Urinary bladder (tissue), 4 donors: Measurements from ENCODE around the gene PCSK6. TPM values are rescaled to one million over a fixed set of nuclear protein-coding genes. Genes with fewer than 3 reads are reported as not detected.

Experiments used
- DNase-seq: peaks from one replicate; pipeline ENCODE4 v3.0.0-alpha.2; 2015; ENCODE audit errors: extremely low spot score
- H3K27ac ChIP-seq: one replicate; pipeline ENCODE4 v1.5.1; 2013; ENCODE audit warnings: low read depth, mild to moderate bottlenecking, moderate library complexity
- H3K36me3 ChIP-seq: one replicate; pipeline ENCODE4 v1.6.1; 2013; ENCODE audit warnings: mild to moderate bottlenecking, moderate library complexity; ENCODE audit not compliant: insufficient read depth
- H3K4me1 ChIP-seq: one replicate; pipeline ENCODE4 v1.6.1; 2013; ENCODE audit warnings: mild to moderate bottlenecking, moderate library complexity; ENCODE audit not compliant: insufficient read depth
- H3K4me3 ChIP-seq: one replicate; pipeline ENCODE4 v1.5.1; 2013; ENCODE audit warnings: low read depth, low read length
- WGBS: extraction: QIAGEN DNeasy Blood & Tissue Kit; methylation state at CpG from one replicate; pipeline ENCODE4 v1.1.7; 2013; 5-methylcytosine and 5-hydroxymethylcytosine counted together
- polyA plus RNA-seq: library from polyadenylated mRNA; stranded (reverse); fragments of 200-250 nt; gene quantifications from one replicate; pipeline ENCODE4 v1.2.3, GENCODE V29; 2013
- total RNA-seq: library from RNA; depleted of rRNA; stranded (reverse); fragments of >200 nt; gene quantifications from one replicate; pipeline ENCODE4 v1.2.3, GENCODE V29; 2014
- donor health status: healthy with polysubstance abuse.
- donor health status: healthy.

Gene PCSK6
- total and polyA plus RNA-seq, 2 donors: 2.5 to 14.1 TPM

- Histone ChIP-seq H3K36me3 (no peaks in the 10 kb centered on the region), H3K4me1 (no peaks in the 10 kb centered on the region), H3K27ac (no peak overlapping the region), H3K4me3 (no peak overlapping the region)
- 84% methylated on average over 9 of the region's 9 CpGs for WGBS
- DNase-seq: no peak
These were observed 159.6 kb downstream of the PCSK6 start for GRCh38 chr15:101329867-101330380.

- DNase-seq: no peak
- WGBS: 75% methylated on average over 14 of the region's 14 CpGs
- no peak overlapping the region for H3K27ac ChIP-seq
These were observed 160.1 kb downstream of the PCSK6 start for GRCh38 chr15:101329309-101329863.

GRCh38 chr15:101328001-101328400, 161.5 kb downstream of the PCSK6 start:
- no peak overlapping the region for H3K27ac ChIP-seq
- H3K4me3 ChIP-seq: no peak overlapping the region
- DNase-seq: no peak
- WGBS: 84% methylated on average over 14 of the region's 14 CpGs
- H3K36me3 ChIP-seq: no peaks in the 10 kb centered on the region
- H3K4me1 ChIP-seq: no peaks in the 10 kb centered on the region

More at GRCh38 chr15:101329309-101329863, 160.1 kb downstream of the PCSK6 start:
- H3K36me3 ChIP-seq: no peaks in the 10 kb centered on the region
- no peak overlapping the region for H3K4me3 ChIP-seq
- H3K4me1 ChIP-seq: no peaks in the 10 kb centered on the region

- no peak overlapping the region for H3K4me3 ChIP-seq
- no peaks in the 10 kb centered on the region for H3K36me3 ChIP-seq
- DNase-seq: no peak
- H3K27ac ChIP-seq: no peak overlapping the region
- WGBS: 71% methylated on average over 17 of the region's 17 CpGs
- no peaks in the 10 kb centered on the region for H3K4me1 ChIP-seq
These were observed 162.3 kb downstream of the PCSK6 start for GRCh38 chr15:101327147-101327740.

- Histone ChIP-seq H3K4me3 (no peak overlapping the region), H3K27ac (no peak overlapping the region), H3K4me1 (no peaks in the 10 kb centered on the region), H3K36me3 (no peaks in the 10 kb centered on the region)
- whole genome bisulfite sequencing: 72% methylated on average over 21 of the region's 21 CpGs
- DNase-seq: no peak
These were observed 162.9 kb downstream of the PCSK6 start for GRCh38 chr15:101326462-101327146.

DNA sequence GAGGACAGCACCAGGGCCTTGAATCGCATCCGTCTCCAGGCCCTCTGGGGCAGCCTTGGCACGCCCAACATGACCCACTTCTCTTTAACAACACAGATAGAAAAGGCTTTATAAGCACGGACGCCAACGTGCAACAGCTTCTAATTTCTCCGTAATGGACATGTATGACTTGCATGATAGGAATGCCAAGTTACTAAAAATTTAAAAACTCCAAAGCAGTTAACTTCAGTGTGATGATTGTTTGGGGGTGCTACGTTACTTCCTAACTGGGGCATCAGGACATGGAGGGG, 163.5 kb downstream of the PCSK6 start:
- H3K4me1 ChIP-seq: no peaks in the 10 kb centered on the region
- DNase-seq: no peak
- 88% methylated on average over 8 of the region's 8 CpGs for WGBS
- no peaks in the 10 kb centered on the region for H3K36me3 ChIP-seq
- H3K27ac ChIP-seq: no peak overlapping the region
- no peak overlapping the region for H3K4me3 ChIP-seq

- no peak overlapping the region for H3K27ac ChIP-seq
- H3K36me3 ChIP-seq: no peaks in the 10 kb centered on the region
- H3K4me1 ChIP-seq: no peaks in the 10 kb centered on the region
- WGBS: 91% methylated on average over 19 of the region's 19 CpGs
- DNase-seq: no peak
- H3K4me3 ChIP-seq: no peak overlapping the region
These were observed 164.1 kb downstream of the PCSK6 start for GRCh38 chr15:101325263-101326025.

- Histone ChIP-seq H3K27ac (no peak overlapping the region), H3K4me1 (no peaks in the 10 kb centered on the region), H3K36me3 (no peaks in the 10 kb centered on the region), H3K4me3 (no peak overlapping the region)
- DNase-seq: no peak
- WGBS: 88% methylated on average over 13 of the region's 13 CpGs
These were observed 164.9 kb downstream of the PCSK6 start for GRCh38 chr15:101324524-101325177.

DNA sequence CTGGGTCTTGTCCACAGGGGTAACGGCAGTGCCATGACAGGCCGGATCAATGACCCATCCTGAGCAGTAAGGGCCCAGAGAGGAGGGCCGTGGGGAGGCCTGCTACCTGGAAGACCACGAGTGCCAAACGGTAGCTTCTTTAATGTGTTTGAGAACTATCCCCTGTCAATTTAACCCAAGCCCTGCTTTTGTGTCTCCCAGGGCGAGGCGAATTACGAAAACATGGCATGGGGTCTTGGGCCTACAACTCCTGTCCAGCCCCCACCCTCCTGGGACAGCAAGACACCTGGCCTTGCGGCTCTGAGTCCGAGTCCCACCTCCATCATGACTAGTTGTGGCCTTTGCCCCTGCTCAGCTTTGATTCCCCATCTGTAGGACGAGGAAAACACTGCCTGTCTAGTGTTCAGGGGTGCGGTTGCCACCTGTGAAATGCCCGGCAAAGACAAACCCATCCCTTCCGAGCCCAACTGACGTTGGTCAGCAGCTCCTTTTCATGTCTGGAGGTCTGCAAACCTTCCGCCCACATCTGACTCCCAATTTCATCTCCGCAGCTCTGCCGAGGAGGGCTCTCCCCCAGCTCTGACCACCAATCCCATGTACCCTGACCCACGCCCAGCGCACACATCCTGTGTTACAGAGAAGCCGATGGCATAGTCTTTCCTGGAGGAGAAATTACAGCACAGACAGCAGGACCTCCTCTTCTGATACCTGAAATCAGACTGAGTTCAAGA, 165.5 kb downstream of the PCSK6 start:
- WGBS: 89% methylated on average over 21 of the region's 21 CpGs
- H3K27ac ChIP-seq: no peak overlapping the region
- no peaks in the 10 kb centered on the region for H3K4me1 ChIP-seq
- H3K4me3 ChIP-seq: no peak overlapping the region
- no peak for DNase-seq
- H3K36me3 ChIP-seq: no peaks in the 10 kb centered on the region

DNA sequence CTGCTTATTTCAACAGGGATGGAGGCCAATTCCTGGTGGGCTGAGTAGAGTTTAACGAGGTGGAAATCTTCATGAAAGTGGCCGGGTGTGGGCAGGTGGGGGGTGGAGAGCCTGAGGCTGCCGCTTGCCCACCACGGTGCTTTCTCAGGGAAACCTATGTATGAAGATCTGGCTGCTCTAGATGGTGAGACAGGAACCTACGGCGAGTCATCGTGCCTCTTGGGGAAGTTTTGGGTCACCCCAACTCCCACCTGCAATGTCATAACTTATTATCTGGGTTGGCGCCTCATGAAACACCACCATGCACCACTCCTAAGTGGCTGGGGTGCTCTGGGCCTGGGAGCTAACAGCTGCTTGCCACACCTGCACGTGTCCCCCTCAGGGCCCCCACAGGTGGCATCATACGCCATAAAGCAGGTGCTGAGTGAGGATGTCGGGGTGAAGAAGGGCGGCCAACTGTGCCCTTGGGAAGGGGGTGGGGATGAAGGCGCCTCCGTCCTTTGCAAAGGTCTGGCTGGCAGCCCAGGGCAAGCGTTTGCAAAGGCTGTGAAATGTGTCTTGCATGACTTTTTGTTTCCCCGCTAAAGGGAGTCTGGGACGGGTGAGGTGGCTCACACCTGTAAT, 166.5 kb downstream of the PCSK6 start:
- Histone ChIP-seq H3K4me1 (no peaks in the 10 kb centered on the region), H3K4me3 (no peak overlapping the region), H3K36me3 (no peaks in the 10 kb centered on the region), H3K27ac (no peak overlapping the region)
- WGBS: 86% methylated on average over 17 of the region's 17 CpGs
- no peak for DNase-seq

DNA sequence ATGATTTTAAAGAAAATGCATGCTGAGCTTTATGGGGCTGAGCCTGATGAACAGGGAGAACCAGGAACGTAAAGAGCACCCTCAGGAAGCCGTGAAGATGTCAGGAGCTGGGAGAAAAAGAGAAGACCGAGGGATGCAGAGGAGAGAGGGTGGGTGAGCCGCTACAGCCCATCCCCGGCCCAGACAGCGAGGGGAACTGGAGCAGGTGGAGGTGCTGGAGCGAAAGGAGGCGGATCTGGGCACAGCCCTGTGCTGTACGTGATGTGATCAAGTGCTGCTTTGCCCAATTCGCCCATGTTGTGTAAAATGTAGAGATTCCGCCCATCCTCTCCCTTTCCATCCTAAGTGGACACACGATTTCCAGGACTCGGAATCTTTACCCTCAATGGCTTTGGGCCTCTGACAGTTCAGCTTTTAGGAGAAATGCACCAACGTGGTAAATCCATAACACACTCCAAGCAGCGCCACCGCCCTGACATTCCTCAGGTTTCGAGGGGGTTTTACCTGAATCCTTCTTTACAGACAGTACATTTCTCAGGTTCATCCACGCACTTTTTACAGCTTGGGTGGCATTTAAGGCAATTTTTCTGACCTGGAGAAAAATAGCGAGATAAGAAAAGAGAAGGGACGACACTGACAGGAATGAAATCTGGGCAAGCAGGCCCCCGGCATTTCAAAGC, 167.4 kb downstream of the PCSK6 start:
- no peak overlapping the region for H3K4me3 ChIP-seq
- DNase-seq: no peak
- no peaks in the 10 kb centered on the region for H3K36me3 ChIP-seq
- no peaks in the 10 kb centered on the region for H3K4me1 ChIP-seq
- H3K27ac ChIP-seq: no peak overlapping the region
- 88% methylated on average over 21 of the region's 21 CpGs for WGBS

DNA sequence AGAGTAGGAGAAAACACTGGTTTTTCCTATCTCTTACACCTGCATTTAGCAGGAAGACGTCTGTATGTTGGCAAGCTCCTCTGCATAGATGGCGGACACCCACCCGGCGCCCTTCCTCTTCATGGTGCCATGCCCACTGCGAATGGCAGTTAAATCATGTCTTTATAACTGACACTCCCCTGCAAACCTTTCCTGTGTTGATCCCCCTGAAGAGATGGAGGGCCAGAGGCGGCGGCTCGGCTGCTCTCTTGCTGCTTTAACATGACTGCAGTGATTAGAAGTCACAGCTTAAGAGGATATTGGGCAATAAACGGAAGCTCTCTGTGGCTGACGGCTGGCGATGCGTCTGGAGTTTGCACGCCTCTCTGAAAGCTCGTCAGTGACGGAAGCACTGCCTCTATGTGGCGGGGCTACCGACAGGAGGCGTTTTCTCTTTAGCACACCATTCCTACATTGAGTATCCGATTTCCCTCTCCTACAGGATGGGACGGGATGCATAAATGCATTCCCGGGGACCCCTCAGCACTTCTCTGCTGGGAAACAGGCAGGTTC, 168.9 kb downstream of the PCSK6 start:
- Histone ChIP-seq H3K4me3 (no peak overlapping the region), H3K4me1 (no peaks in the 10 kb centered on the region), H3K27ac (no peak overlapping the region), H3K36me3 (no peaks in the 10 kb centered on the region)
- WGBS: 24% methylated on average over 21 of the region's 21 CpGs
- no peak for DNase-seq
